Vagina (tissue), 2 donors: ENCODE results near the gene LRPPRC.

ENCODE experiments used
- POLR2AphosphoS5 ChIP-seq, 2 donors: sonication (generic); formaldehyde crosslinking; IDR thresholded peaks; one replicate each; pipeline ENCODE4 v1.9.0; 2017; ENCODE audit warnings: antibody characterized with exemption in 2 of 2, mild to moderate bottlenecking in 2 of 2, low read depth in 1 of 2; ENCODE audit not compliant: insufficient read depth in 1 of 2
- TF ChIP-seq, protein P1 (sequence below), 3 experiments: fragments of 450-650 bp in 2 of 3; fragments of 200-600 bp in 1 of 3; sonication (generic) in 1 of 3; IDR thresholded peaks; one replicate each; pipeline ENCODE4 v1.5.1; 2017 to 2019; ENCODE audit warnings: antibody characterized with exemption in 3 of 3, mild to moderate bottlenecking in 2 of 3, moderate library complexity in 2 of 3

DNA sequence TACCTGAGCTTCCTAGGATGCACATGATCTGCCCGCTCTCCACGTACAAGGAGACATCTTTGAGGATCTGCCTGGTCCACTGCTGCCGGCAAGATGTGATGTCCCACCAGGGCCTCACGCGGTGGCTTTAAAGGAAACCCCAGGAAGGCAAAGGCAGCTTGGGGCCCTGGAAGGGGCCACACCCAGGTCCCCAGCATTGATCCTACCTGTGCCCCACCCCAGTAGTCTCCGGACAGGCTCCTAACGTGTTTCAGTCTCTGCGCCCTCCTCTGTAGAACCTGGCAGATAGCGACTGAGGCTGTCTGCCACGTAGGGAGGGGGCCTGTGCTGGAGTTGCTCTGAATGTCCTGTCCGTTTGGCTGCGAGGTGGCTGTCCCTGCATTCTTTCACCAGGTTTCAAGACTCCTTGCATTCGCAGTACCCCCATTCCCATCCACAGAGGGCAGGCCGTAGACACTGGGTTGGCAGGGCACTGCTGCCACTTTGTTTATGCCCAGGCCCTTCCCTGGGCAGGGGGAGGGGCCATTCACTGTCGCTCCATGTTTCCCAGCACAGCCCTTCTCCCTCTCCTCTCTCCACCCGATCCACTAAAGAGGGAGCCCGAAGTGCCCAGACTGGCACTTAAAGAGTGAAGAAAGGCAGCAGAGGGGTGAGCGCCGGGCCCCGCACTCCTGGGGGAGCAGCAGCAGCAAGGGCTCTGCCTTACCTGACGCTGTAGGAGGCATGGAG, 157.8 kb downstream of the LRPPRC start:
- TF ChIP-seq, protein P1, sequence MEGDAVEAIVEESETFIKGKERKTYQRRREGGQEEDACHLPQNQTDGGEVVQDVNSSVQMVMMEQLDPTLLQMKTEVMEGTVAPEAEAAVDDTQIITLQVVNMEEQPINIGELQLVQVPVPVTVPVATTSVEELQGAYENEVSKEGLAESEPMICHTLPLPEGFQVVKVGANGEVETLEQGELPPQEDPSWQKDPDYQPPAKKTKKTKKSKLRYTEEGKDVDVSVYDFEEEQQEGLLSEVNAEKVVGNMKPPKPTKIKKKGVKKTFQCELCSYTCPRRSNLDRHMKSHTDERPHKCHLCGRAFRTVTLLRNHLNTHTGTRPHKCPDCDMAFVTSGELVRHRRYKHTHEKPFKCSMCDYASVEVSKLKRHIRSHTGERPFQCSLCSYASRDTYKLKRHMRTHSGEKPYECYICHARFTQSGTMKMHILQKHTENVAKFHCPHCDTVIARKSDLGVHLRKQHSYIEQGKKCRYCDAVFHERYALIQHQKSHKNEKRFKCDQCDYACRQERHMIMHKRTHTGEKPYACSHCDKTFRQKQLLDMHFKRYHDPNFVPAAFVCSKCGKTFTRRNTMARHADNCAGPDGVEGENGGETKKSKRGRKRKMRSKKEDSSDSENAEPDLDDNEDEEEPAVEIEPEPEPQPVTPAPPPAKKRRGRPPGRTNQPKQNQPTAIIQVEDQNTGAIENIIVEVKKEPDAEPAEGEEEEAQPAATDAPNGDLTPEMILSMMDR (IDR thresholded peaks at IDR 0.05): no peak
- no peak for TF ChIP-seq POLR2AphosphoS5 (IDR thresholded peaks at IDR 0.05; ENCODE audit: insufficient read depth in 1 of 2, low read depth in 1 of 2)
